Esophagus (tissue), 2 donors: ENCODE data around the gene ZNF346. TPM values are rescaled to one million over a fixed set of nuclear protein-coding genes. Genes with fewer than 3 reads are reported as not detected.

ENCODE experiments used
- H3K27ac ChIP-seq, 2 donors: one replicate each; pipeline ENCODE4 v1.5.1; 2013; ENCODE audit warnings: low read depth in 2 of 2, mild to moderate bottlenecking in 2 of 2, inconsistent platforms in 1 of 2, low read length in 1 of 2, moderate library complexity in 1 of 2
- H3K27me3 ChIP-seq, 2 donors: one replicate each; pipeline ENCODE4 v1.6.1; 2013; ENCODE audit warnings: low read length in 2 of 2, control low read depth in 1 of 2, mild to moderate bottlenecking in 1 of 2; ENCODE audit not compliant: insufficient read depth in 2 of 2, control insufficient read depth in 1 of 2
- H3K36me3 ChIP-seq, 2 donors: one replicate each; pipeline ENCODE4 v1.6.1; 2013; ENCODE audit warnings: low read length in 1 of 2; ENCODE audit not compliant: control insufficient read depth in 2 of 2, insufficient read depth in 2 of 2
- H3K4me1 ChIP-seq, 2 donors: one replicate each; pipeline ENCODE4 v1.6.1; 2013; ENCODE audit warnings: low read length in 1 of 2; ENCODE audit not compliant: control insufficient read depth in 2 of 2, insufficient read depth in 2 of 2
- H3K4me3 ChIP-seq, 2 donors: one replicate each; pipeline ENCODE4 v1.5.1; 2013; ENCODE audit warnings: low read length in 2 of 2, mild to moderate bottlenecking in 2 of 2, low read depth in 1 of 2, moderate library complexity in 1 of 2
- H3K9me3 ChIP-seq, 2 donors: one replicate each; pipeline ENCODE4 v1.6.1; 2013; ENCODE audit warnings: mild to moderate bottlenecking in 2 of 2, low read depth in 1 of 2, low read length in 1 of 2, moderate library complexity in 1 of 2; ENCODE audit not compliant: control insufficient read depth in 2 of 2, insufficient read depth in 1 of 2
- WGBS, 2 donors: extraction: QIAGEN DNeasy Blood & Tissue Kit; methylation state at CpG; one replicate each; pipeline ENCODE4 v1.1.7; 2013; 5-methylcytosine and 5-hydroxymethylcytosine counted together
- polyA plus RNA-seq, 2 donors: library from polyadenylated mRNA; stranded (reverse); fragments of 200-250 nt; gene quantifications; one replicate each; pipeline ENCODE4 v1.2.3, GENCODE V29; 2013
- donor health status: healthy with polysubstance abuse.
- donor health status: Bipolar disorder and iron deficiency.

Gene ZNF346
- polyA plus RNA-seq, 2 donors = 6.1 to 7.8 TPM

DNA sequence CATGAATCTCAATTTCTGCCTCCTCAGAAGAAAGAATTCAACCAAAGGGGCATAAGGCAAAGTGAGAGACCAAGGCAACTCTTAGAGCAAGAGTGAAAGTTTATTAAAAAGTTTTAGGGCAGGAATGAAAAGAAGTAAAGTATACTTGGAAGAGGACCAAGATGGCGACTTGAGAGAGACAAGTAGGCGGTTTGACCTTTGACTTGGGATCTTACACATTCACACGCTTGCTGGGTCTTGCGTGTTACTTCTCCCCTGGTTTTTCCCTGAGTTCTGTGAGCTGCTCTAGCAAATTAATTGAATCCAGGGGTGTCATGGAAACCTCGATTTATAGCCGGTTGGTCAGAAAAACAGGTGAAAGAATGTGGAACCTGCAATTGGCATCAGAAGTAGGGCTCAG, 7.0 kb downstream of the ZNF346 start:
- peaks cover 0 to 2% of the 10 kb centered on the region in 2 donors for H3K36me3 ChIP-seq
- no peaks in the 10 kb centered on the region for H3K27me3 ChIP-seq
- no peak overlapping the region for H3K27ac ChIP-seq
- no peaks in the 10 kb centered on the region for H3K4me1 ChIP-seq
- H3K9me3 ChIP-seq = no peaks in the 10 kb centered on the region
- no peak overlapping the region for H3K4me3 ChIP-seq
- 95% methylated on average over 6 of the region's 6 CpGs for WGBS, 2 donors

- 76 to 81% methylated on average over 1 of the region's 1 CpG for WGBS, 2 donors
- H3K27ac ChIP-seq = no peak overlapping the region
These were observed 13.5 kb downstream of the ZNF346 start for GRCh38 chr5:177035976-177036375.

DNA sequence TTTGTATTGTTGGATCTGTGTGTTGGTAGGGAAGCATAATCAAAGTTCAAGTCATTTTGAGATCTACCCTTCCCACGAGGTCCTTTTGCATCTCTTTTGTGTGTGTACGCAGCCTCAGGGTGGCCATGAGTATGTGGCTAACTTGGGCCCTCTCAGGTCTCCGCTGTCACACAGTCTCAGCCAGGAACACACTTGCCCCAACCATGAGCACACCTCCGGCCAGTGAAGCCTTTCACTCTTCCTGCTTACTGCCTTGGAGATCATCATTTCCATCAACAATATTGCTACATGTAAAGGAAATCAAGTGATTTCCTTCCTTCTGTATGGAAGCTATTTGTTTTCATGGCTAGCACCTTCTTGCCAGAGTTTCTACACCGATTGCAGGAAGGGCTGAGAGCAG, 13.9 kb downstream of the ZNF346 start:
- Histone ChIP-seq H3K27ac (no peak overlapping the region), H3K36me3 (peaks cover 0 to 6% of the 10 kb centered on the region in 2 donors), H3K4me3 (no peak overlapping the region), H3K4me1 (peaks cover 0 to 3% of the 10 kb centered on the region in 2 donors), H3K9me3 (no peaks in the 10 kb centered on the region), H3K27me3 (no peaks in the 10 kb centered on the region)
- 69 to 80% methylated on average over 5 of the region's 5 CpGs for WGBS, 2 donors

More at GRCh38 chr5:177035976-177036375, 13.5 kb downstream of the ZNF346 start:
- Histone ChIP-seq H3K36me3 (peaks cover 0 to 4% of the 10 kb centered on the region in 2 donors), H3K9me3 (no peaks in the 10 kb centered on the region), H3K4me3 (no peak overlapping the region), H3K27me3 (no peaks in the 10 kb centered on the region), H3K4me1 (peaks cover 0 to 2% of the 10 kb centered on the region in 2 donors)

DNA sequence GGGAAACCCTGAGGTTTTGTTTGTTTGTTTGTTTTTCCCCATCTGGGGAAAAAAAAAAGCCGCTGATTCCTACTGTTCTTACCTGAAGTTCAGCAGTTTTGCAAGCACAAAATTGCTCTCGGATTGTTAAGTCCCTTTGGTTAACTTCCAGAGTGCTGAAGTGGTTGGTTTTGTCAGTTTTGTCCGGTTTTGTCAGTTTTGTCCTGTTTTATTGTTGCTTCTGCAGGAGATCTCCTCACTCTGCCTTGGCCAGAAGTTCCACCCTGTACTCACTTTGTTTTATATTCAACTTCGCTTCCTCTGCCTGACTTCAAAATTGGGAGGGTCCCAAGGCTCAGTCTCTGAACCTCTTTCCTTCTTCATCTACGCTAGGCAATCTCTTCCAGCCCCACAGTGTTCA, 14.4 kb downstream of the ZNF346 start:
- peaks cover 0 to 6% of the 10 kb centered on the region in 2 donors for H3K36me3 ChIP-seq
- no peaks in the 10 kb centered on the region for H3K27me3 ChIP-seq
- no peaks in the 10 kb centered on the region for H3K9me3 ChIP-seq
- peaks cover 0 to 3% of the 10 kb centered on the region in 2 donors for H3K4me1 ChIP-seq
- no peak overlapping the region for H3K27ac ChIP-seq
- WGBS, 2 donors = 93 to 95% methylated on average over 5 of the region's 5 CpGs
- no peak overlapping the region for H3K4me3 ChIP-seq

GRCh38 chr5:177040814-177041420, 18.4 kb downstream of the ZNF346 start:
- H3K36me3 ChIP-seq = peaks cover 4 to 6% of the 10 kb centered on the region in 2 donors
- H3K9me3 ChIP-seq = no peaks in the 10 kb centered on the region
- no peak overlapping the region for H3K4me3 ChIP-seq
- peaks cover 0 to 3% of the 10 kb centered on the region in 2 donors for H3K4me1 ChIP-seq
- H3K27ac ChIP-seq = peak overlapping the region in 1 of 2 donors; percentile 60
- no peaks in the 10 kb centered on the region for H3K27me3 ChIP-seq
- 48 to 62% methylated on average over 3 of the region's 3 CpGs for WGBS, 2 donors

DNA sequence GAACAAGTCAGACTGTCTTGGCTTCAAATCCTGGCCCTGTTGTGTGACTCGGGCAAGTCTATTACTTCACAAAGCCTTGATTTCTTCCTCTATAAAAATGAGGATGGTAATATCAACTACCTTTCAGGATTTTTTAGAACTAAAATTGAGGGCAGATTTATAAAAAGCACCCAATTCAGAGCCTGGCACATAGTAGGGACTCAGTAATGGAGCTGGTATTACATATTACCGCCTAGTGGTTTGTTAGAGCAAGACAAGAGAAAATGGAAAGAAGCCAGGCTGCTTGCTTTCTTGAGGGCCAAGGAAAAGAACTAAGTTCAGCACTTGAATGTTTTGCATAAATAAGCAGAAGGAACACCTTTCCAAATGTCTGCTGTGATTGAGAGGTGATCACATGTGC, 19.4 kb downstream of the ZNF346 start:
- Histone ChIP-seq H3K27ac (no peak overlapping the region), H3K36me3 (peaks cover 4 to 6% of the 10 kb centered on the region in 2 donors), H3K4me1 (peaks cover 0 to 3% of the 10 kb centered on the region in 2 donors), H3K4me3 (no peak overlapping the region), H3K27me3 (no peaks in the 10 kb centered on the region), H3K9me3 (no peaks in the 10 kb centered on the region)
- 97 to 100% methylated on average over 2 of the region's 2 CpGs for WGBS, 2 donors

DNA sequence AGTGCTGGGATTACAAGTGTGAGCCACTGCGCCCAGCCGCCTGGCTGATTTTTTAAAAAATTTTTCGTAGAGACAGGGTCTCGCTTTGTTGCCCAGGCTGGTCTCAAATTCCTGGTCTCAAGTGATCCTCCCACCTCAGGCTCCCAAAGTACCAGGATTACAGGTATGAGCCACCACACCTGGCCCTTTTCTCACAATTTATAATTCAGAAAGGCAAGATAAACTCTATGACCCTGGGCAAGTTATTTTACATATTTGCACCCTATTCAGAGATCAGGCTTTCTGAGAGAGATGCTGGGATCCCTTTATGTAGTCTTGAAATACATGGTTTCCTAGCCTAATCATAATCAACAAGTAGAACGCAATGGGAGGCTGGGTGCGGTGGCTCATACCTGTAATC, 20.6 kb downstream of the ZNF346 start:
- H3K27ac ChIP-seq = no peak overlapping the region
- 95 to 97% methylated on average over 6 of the region's 6 CpGs for WGBS, 2 donors
- peaks cover 4 to 6% of the 10 kb centered on the region in 2 donors for H3K36me3 ChIP-seq
- H3K4me1 ChIP-seq = peaks cover 0 to 3% of the 10 kb centered on the region in 2 donors
- H3K27me3 ChIP-seq = no peaks in the 10 kb centered on the region
- no peaks in the 10 kb centered on the region for H3K9me3 ChIP-seq
- H3K4me3 ChIP-seq = no peak overlapping the region

DNA sequence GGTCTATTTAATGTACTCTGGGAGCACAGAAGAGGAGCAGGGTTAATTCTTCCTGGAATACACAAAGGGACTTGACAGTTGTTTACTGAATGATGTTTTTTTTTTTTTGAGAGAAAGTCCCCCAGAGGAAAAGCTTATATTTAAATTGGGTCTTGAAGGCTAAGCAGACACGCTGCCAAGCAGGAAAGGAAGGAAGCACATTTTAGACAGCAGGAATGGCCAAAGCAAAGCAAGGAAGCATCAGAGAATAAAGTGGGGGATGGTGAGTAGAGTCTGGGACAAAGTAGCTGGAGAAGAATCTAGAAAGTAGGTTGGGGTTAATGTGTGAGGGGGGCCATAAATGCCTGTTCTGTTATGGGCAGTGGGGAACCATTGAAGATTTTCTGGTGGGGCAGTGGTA, 21.5 kb downstream of the ZNF346 start:
- H3K4me1 ChIP-seq = peaks cover 0 to 3% of the 10 kb centered on the region in 2 donors
- WGBS, 2 donors = 64 to 76% methylated on average over 1 of the region's 1 CpG
- peaks cover 4 to 6% of the 10 kb centered on the region in 2 donors for H3K36me3 ChIP-seq
- H3K27me3 ChIP-seq = no peaks in the 10 kb centered on the region
- no peaks in the 10 kb centered on the region for H3K9me3 ChIP-seq
- H3K27ac ChIP-seq = no peak overlapping the region
- H3K4me3 ChIP-seq = no peak overlapping the region

DNA sequence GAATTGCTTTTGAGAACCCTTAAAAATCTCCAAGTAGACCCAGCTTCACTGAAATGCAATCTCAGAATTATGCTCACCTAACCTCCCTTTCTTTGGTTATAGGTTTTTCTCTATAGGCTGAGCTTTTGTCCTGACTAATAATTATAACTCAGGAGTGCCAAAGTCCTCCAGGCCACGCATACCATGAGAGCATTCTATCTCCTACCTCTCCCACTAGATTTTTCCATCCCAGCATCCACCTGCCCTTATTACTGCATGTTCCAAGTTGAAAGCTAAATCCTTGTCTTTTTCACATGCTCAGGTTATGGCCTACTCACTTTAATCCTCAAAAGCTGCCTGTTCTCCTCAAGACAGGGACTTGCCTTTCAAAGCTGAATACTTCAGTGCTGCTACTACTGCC, 22.1 kb downstream of the ZNF346 start:
- no peak overlapping the region for H3K4me3 ChIP-seq
- no peaks in the 10 kb centered on the region for H3K27me3 ChIP-seq
- peaks cover 0 to 3% of the 10 kb centered on the region in 2 donors for H3K4me1 ChIP-seq
- WGBS, 2 donors = 80 to 91% methylated on average over 1 of the region's 1 CpG
- H3K36me3 ChIP-seq = peaks cover 4 to 10% of the 10 kb centered on the region in 2 donors
- H3K9me3 ChIP-seq = no peaks in the 10 kb centered on the region
- H3K27ac ChIP-seq = no peak overlapping the region

DNA sequence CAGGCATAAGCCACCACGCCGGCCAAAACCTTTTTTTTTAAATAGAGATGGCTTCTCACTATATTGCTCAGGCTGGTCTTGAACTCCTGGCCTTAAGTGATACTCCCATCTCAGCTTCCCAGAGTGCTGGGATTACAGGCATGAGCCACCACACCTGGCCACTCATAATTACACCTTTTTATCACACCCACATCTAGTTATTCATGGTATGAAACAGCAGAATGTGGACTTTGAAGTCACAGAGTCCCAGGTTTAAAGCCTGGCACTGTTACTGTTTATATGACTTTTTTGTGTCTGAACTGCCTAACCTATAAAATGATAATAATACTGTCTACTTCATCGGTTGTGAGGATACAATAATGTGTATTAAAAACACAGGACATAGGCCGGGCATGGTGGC, 23.1 kb downstream of the ZNF346 start:
- H3K4me1 ChIP-seq = peaks cover 0 to 3% of the 10 kb centered on the region in 2 donors
- no peak overlapping the region for H3K27ac ChIP-seq
- H3K9me3 ChIP-seq = no peaks in the 10 kb centered on the region
- H3K27me3 ChIP-seq = no peaks in the 10 kb centered on the region
- 92 to 96% methylated on average over 4 of the region's 4 CpGs for WGBS, 2 donors
- peaks cover 4 to 11% of the 10 kb centered on the region in 2 donors for H3K36me3 ChIP-seq
- no peak overlapping the region for H3K4me3 ChIP-seq
